Measurements from ENCODE around the gene STOML3.

STOML3 gene

GRCh38 chr13:38980750-38981078 lies 9.9 kb downstream of the STOML3 start:
- H3K4me1 ChIP-seq (ENCODE audit: insufficient read depth, low read length) = no peaks in the 10 kb centered on the region
- H3K27me3 ChIP-seq (ENCODE audit: control insufficient read depth in 1 of 2, insufficient read depth in 2 of 2, low read length in 2 of 2) = no peaks in the 10 kb centered on the region
- no peak overlapping the region for H3K4me3 ChIP-seq (ENCODE audit: low read depth in 1 of 2, low read length in 2 of 2)
- H3K9ac ChIP-seq (ENCODE audit: low read length) = no peak overlapping the region
- H3K27ac ChIP-seq (ENCODE audit: low read depth, low read length) = no peak overlapping the region
- H3K9me3 ChIP-seq (ENCODE audit: low read length) = no peaks in the 10 kb centered on the region
- H3K36me3 ChIP-seq (ENCODE audit: insufficient read depth, low read length) = no peaks in the 10 kb centered on the region

GRCh38 chr13:38979891-38980749 lies 10.5 kb downstream of the STOML3 start:
- H3K4me3 ChIP-seq (ENCODE audit: low read depth in 1 of 2, low read length in 2 of 2) = no peak overlapping the region

GRCh38 chr13:38970380-38971051 lies 20.1 kb downstream of the STOML3 start:
- Histone ChIP-seq H3K27ac (ENCODE audit: low read depth, low read length) (no peak overlapping the region), H3K4me3 (ENCODE audit: low read depth in 1 of 2, low read length in 2 of 2) (no peak overlapping the region), H3K9me3 (ENCODE audit: low read length) (no peaks in the 10 kb centered on the region), H3K27me3 (ENCODE audit: control insufficient read depth in 1 of 2, insufficient read depth in 2 of 2, low read length in 2 of 2) (no peaks in the 10 kb centered on the region), H3K9ac (ENCODE audit: low read length) (no peak overlapping the region), H3K36me3 (ENCODE audit: insufficient read depth, low read length) (no peaks in the 10 kb centered on the region), H3K4me1 (ENCODE audit: insufficient read depth, low read length) (no peaks in the 10 kb centered on the region)

More at GRCh38 chr13:38979891-38980749, 10.5 kb downstream of the STOML3 start:
- Histone ChIP-seq H3K27ac (ENCODE audit: low read depth, low read length) (no peak overlapping the region), H3K36me3 (ENCODE audit: insufficient read depth, low read length) (no peaks in the 10 kb centered on the region), H3K27me3 (ENCODE audit: control insufficient read depth in 1 of 2, insufficient read depth in 2 of 2, low read length in 2 of 2) (no peaks in the 10 kb centered on the region), H3K9ac (ENCODE audit: low read length) (no peak overlapping the region), H3K9me3 (ENCODE audit: low read length) (no peaks in the 10 kb centered on the region), H3K4me1 (ENCODE audit: insufficient read depth, low read length) (no peaks in the 10 kb centered on the region)

DNA sequence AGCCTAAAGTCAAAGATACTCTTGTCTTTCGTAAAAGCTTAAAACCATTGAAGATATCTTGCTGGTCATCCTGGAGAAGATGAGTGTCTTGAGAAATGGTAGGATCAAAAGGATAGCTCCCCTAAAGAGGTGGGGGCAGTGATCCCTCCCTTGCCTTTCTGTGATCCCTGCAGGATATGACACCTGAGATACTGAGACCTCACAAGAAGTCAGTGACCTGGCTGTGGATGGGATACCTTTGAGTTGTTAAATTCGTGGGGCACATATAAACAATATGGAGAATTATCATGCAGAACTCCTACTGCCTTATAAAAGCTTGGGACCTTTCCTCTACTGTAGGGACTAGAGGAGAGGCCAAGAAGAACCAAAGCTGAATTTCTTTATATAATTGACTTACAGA lies 21.4 kb downstream of the STOML3 start:
- no peak overlapping the region for H3K27ac ChIP-seq (ENCODE audit: low read depth, low read length)
- no peaks in the 10 kb centered on the region for H3K36me3 ChIP-seq (ENCODE audit: insufficient read depth, low read length)
- no peaks in the 10 kb centered on the region for H3K27me3 ChIP-seq (ENCODE audit: control insufficient read depth in 1 of 2, insufficient read depth in 2 of 2, low read length in 2 of 2)
- no peaks in the 10 kb centered on the region for H3K9me3 ChIP-seq (ENCODE audit: low read length)
- no peak overlapping the region for H3K4me3 ChIP-seq (ENCODE audit: low read depth in 1 of 2, low read length in 2 of 2)
- no peaks in the 10 kb centered on the region for H3K4me1 ChIP-seq (ENCODE audit: insufficient read depth, low read length)
- no peak overlapping the region for H3K9ac ChIP-seq (ENCODE audit: low read length)

DNA sequence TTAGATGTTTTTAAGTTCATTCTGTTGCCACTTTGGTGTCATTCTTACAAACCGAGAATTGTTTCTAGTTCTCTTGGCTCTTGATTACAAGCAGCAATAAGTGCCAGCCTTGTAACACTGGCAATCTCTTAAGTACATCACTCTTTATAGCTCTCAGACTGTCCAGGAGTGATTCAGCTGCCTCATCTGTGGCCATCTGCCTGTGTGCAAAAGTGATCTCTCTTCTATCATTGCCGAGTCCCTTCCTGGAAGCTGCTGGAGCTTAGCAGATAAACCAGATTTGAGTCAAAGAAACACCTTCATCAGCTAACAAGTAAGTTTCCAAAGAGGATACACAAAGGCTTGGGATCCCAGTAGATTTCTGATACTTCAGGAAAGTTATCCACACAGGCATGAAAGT lies 23.2 kb downstream of the STOML3 start:
- Histone ChIP-seq H3K36me3 (ENCODE audit: insufficient read depth, low read length) (no peaks in the 10 kb centered on the region), H3K27ac (ENCODE audit: low read depth, low read length) (no peak overlapping the region), H3K9me3 (ENCODE audit: low read length) (no peaks in the 10 kb centered on the region), H3K9ac (ENCODE audit: low read length) (no peak overlapping the region), H3K4me1 (ENCODE audit: insufficient read depth, low read length) (no peaks in the 10 kb centered on the region), H3K27me3 (ENCODE audit: control insufficient read depth in 1 of 2, insufficient read depth in 2 of 2, low read length in 2 of 2) (no peaks in the 10 kb centered on the region), H3K4me3 (ENCODE audit: low read depth in 1 of 2, low read length in 2 of 2) (no peak overlapping the region)

DNA sequence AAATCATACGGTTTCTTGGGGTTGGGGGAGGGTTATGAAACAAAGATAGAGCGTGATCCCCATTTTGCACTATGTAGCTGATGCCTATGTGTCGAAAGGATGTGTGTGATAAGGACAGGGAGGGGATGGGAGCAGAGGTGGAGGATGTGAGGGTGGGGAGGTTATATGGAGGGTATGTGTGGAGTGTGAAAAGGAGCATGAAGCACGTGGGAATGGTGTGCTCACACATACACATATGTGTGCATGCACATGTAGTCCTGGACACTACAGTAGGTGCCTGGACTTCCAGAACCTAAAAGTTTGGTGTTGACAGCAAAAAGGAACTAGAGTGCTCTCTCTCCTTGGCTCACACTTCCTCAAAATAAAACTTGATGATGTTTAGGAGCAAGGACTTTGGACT lies 25.4 kb downstream of the STOML3 start:
- no peaks in the 10 kb centered on the region for H3K27me3 ChIP-seq (ENCODE audit: control insufficient read depth in 1 of 2, insufficient read depth in 2 of 2, low read length in 2 of 2)
- H3K36me3 ChIP-seq (ENCODE audit: insufficient read depth, low read length) = no peaks in the 10 kb centered on the region
- no peak overlapping the region for H3K9ac ChIP-seq (ENCODE audit: low read length)
- H3K9me3 ChIP-seq (ENCODE audit: low read length) = no peaks in the 10 kb centered on the region
- H3K4me3 ChIP-seq (ENCODE audit: low read depth in 1 of 2, low read length in 2 of 2) = no peak overlapping the region
- no peaks in the 10 kb centered on the region for H3K4me1 ChIP-seq (ENCODE audit: insufficient read depth, low read length)
- no peak overlapping the region for H3K27ac ChIP-seq (ENCODE audit: low read depth, low read length)

GRCh38 chr13:38960175-38960574 lies 30.5 kb downstream of the STOML3 start:
- Histone ChIP-seq H3K36me3 (ENCODE audit: insufficient read depth, low read length) (no peaks in the 10 kb centered on the region), H3K9ac (ENCODE audit: low read length) (no peak overlapping the region), H3K4me3 (ENCODE audit: low read depth in 1 of 2, low read length in 2 of 2) (no peak overlapping the region), H3K4me1 (ENCODE audit: insufficient read depth, low read length) (no peaks in the 10 kb centered on the region), H3K27me3 (ENCODE audit: control insufficient read depth in 1 of 2, insufficient read depth in 2 of 2, low read length in 2 of 2) (no peaks in the 10 kb centered on the region), H3K9me3 (ENCODE audit: low read length) (no peaks in the 10 kb centered on the region), H3K27ac (ENCODE audit: low read depth, low read length) (no peak overlapping the region)

DNA sequence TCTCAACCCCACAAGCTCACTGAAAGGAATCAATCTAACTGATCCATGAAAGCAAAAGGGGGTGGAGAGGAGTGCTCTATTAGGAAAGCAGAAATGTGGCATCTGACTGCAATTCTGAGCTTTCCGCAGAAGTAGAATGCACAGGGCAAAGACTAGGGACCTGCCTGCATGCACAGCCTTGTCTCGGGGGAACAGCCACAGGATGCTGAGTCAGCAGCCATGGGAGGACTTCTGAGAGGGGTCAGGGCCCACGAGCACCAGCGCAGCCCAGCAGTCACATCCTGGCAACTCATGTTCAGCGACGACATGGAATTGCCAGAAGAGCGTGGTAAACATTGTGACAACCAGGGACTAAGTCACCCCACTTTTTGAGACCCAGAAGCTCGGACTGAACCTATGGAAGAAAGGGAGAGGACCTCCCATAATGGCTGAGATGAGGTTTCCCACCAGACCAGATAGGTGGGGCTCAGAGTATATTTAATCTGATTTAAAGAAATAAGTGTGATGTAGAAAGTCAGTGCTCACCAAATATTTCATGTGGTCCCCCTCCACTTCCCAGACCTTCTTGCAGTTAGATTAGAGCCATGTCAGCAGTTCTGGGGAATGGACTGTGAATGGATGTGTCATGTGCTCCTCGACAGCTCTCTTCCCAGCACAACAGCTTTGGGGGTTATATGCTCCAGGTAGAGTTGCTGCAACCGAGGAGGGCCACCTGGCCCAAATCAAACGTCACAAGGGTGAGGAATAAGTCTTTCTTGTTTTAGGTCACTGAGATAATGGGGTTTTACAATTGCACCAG lies 32.6 kb downstream of the STOML3 start:
- Histone ChIP-seq H3K9ac (ENCODE audit: low read length) (no peak overlapping the region), H3K4me3 (ENCODE audit: low read depth in 1 of 2, low read length in 2 of 2) (no peak overlapping the region), H3K27me3 (ENCODE audit: control insufficient read depth in 1 of 2, insufficient read depth in 2 of 2, low read length in 2 of 2) (no peaks in the 10 kb centered on the region), H3K36me3 (ENCODE audit: insufficient read depth, low read length) (no peaks in the 10 kb centered on the region), H3K4me1 (ENCODE audit: insufficient read depth, low read length) (no peaks in the 10 kb centered on the region), H3K27ac (ENCODE audit: low read depth, low read length) (no peak overlapping the region), H3K9me3 (ENCODE audit: low read length) (no peaks in the 10 kb centered on the region)

DNA sequence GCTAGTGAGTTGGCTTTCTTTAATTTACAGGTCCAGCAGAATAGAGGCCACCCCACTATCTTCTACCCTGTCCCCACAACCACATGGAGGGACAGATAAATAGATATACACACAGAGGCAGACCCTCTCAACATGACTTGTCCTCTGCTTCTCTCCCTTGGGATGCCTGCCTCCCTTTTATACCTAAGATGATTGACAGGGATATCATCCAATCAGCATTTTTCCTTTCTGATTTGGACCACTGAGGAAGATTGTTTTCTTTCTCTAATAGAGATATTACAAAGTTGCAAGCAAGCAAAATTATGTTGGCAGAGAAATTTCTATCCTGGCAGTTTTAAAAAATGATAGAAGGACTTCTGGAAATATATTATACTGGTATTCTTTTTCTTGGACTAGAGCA lies 35.8 kb downstream of the STOML3 start:
- H3K27ac ChIP-seq (ENCODE audit: low read depth, low read length) = no peak overlapping the region
- no peaks in the 10 kb centered on the region for H3K4me1 ChIP-seq (ENCODE audit: insufficient read depth, low read length)
- no peaks in the 10 kb centered on the region for H3K36me3 ChIP-seq (ENCODE audit: insufficient read depth, low read length)
- no peaks in the 10 kb centered on the region for H3K27me3 ChIP-seq (ENCODE audit: control insufficient read depth in 1 of 2, insufficient read depth in 2 of 2, low read length in 2 of 2)
- H3K4me3 ChIP-seq (ENCODE audit: low read depth in 1 of 2, low read length in 2 of 2) = no peak overlapping the region
- no peaks in the 10 kb centered on the region for H3K9me3 ChIP-seq (ENCODE audit: low read length)
- no peak overlapping the region for H3K9ac ChIP-seq (ENCODE audit: low read length)

DNA sequence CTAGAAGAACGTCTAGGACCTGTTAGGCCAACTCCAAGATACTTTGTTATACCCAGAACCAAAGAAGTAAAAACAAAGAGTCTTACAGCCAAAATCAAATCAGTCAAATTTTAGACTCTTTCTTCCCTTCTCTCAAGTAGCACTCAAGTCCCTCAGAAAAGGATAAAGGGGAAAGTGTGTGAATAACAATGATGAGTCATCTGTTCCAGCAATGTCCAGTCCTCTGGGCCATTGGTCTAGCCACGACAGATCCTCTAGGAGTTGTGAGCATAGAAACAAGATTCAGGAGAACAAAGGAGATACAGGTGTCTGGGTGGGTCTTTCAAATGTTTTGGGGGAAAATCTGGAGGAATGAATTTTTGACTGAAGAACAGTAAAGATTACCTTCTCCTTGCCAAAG lies 36.3 kb downstream of the STOML3 start:
- Histone ChIP-seq H3K9ac (ENCODE audit: low read length) (no peak overlapping the region), H3K27ac (ENCODE audit: low read depth, low read length) (no peak overlapping the region), H3K9me3 (ENCODE audit: low read length) (no peaks in the 10 kb centered on the region), H3K4me3 (ENCODE audit: low read depth in 1 of 2, low read length in 2 of 2) (no peak overlapping the region), H3K36me3 (ENCODE audit: insufficient read depth, low read length) (no peaks in the 10 kb centered on the region), H3K27me3 (ENCODE audit: control insufficient read depth in 1 of 2, insufficient read depth in 2 of 2, low read length in 2 of 2) (no peaks in the 10 kb centered on the region), H3K4me1 (ENCODE audit: insufficient read depth, low read length) (no peaks in the 10 kb centered on the region)

GRCh38 chr13:38952827-38953226 lies 37.8 kb downstream of the STOML3 start:
- Histone ChIP-seq H3K36me3 (ENCODE audit: insufficient read depth, low read length) (no peaks in the 10 kb centered on the region), H3K4me1 (ENCODE audit: insufficient read depth, low read length) (no peaks in the 10 kb centered on the region), H3K27ac (ENCODE audit: low read depth, low read length) (no peak overlapping the region), H3K9ac (ENCODE audit: low read length) (no peak overlapping the region), H3K27me3 (ENCODE audit: control insufficient read depth in 1 of 2, insufficient read depth in 2 of 2, low read length in 2 of 2) (no peaks in the 10 kb centered on the region), H3K9me3 (ENCODE audit: low read length) (no peaks in the 10 kb centered on the region), H3K4me3 (ENCODE audit: low read depth in 1 of 2, low read length in 2 of 2) (no peak overlapping the region)
